ENCODE measurements around the gene POLL.

Gene POLL

GRCh38 chr10:101570428-101571270 lies 17.4 kb downstream of the POLL start:
- Histone ChIP-seq H3K36me3 (ENCODE audit: insufficient read depth, low read length) (no peaks in the 10 kb centered on the region), H3K27ac (ENCODE audit: low read depth, low read length) (no peak overlapping the region), H3K27me3 (ENCODE audit: control insufficient read depth in 1 of 2, insufficient read depth in 2 of 2, low read length in 2 of 2) (peaks cover 24 to 51% of the 10 kb centered on the region in 2 donors), H3K4me3 (ENCODE audit: low read depth in 1 of 2, low read length in 2 of 2) (peak overlapping the region; percentile 55 to 68), H3K4me1 (ENCODE audit: insufficient read depth, low read length) (peaks cover 16% of the 10 kb centered on the region), H3K9ac (ENCODE audit: low read length) (peak overlapping the region; percentile 44), H3K9me3 (ENCODE audit: low read length) (no peaks in the 10 kb centered on the region)

- Histone ChIP-seq H3K4me1 (ENCODE audit: insufficient read depth, low read length) (peaks cover 16% of the 10 kb centered on the region), H3K9ac (ENCODE audit: low read length) (no peak overlapping the region), H3K9me3 (ENCODE audit: low read length) (no peaks in the 10 kb centered on the region), H3K27me3 (ENCODE audit: control insufficient read depth in 1 of 2, insufficient read depth in 2 of 2, low read length in 2 of 2) (peaks cover 32 to 59% of the 10 kb centered on the region in 2 donors), H3K27ac (ENCODE audit: low read depth, low read length) (no peak overlapping the region), H3K4me3 (ENCODE audit: low read depth in 1 of 2, low read length in 2 of 2) (peak overlapping the region; percentile 55 to 68), H3K36me3 (ENCODE audit: insufficient read depth, low read length) (no peaks in the 10 kb centered on the region)
Observed at GRCh38 chr10:101569622-101570427, 18.2 kb downstream of the POLL start.

GRCh38 chr10:101569323-101569621 lies 18.8 kb downstream of the POLL start:
- Histone ChIP-seq H3K4me3 (ENCODE audit: low read depth in 1 of 2, low read length in 2 of 2) (peak overlapping the region in 1 of 2 donors; percentile 68), H3K27ac (ENCODE audit: low read depth, low read length) (no peak overlapping the region), H3K9ac (ENCODE audit: low read length) (no peak overlapping the region), H3K27me3 (ENCODE audit: control insufficient read depth in 1 of 2, insufficient read depth in 2 of 2, low read length in 2 of 2) (peaks cover 33 to 64% of the 10 kb centered on the region in 2 donors), H3K36me3 (ENCODE audit: insufficient read depth, low read length) (no peaks in the 10 kb centered on the region), H3K4me1 (ENCODE audit: insufficient read depth, low read length) (peaks cover 16% of the 10 kb centered on the region), H3K9me3 (ENCODE audit: low read length) (no peaks in the 10 kb centered on the region)

GRCh38 chr10:101568054-101568745 lies 19.9 kb downstream of the POLL start:
- peaks cover 16% of the 10 kb centered on the region for H3K4me1 ChIP-seq (ENCODE audit: insufficient read depth, low read length)
- no peak overlapping the region for H3K9ac ChIP-seq (ENCODE audit: low read length)
- no peak overlapping the region for H3K27ac ChIP-seq (ENCODE audit: low read depth, low read length)
- H3K9me3 ChIP-seq (ENCODE audit: low read length), result no peaks in the 10 kb centered on the region
- peaks cover 33 to 64% of the 10 kb centered on the region in 2 donors for H3K27me3 ChIP-seq (ENCODE audit: control insufficient read depth in 1 of 2, insufficient read depth in 2 of 2, low read length in 2 of 2)
- H3K36me3 ChIP-seq (ENCODE audit: insufficient read depth, low read length), result no peaks in the 10 kb centered on the region
- H3K4me3 ChIP-seq (ENCODE audit: low read depth in 1 of 2, low read length in 2 of 2), result no peak overlapping the region

- Histone ChIP-seq H3K9me3 (ENCODE audit: low read length) (no peaks in the 10 kb centered on the region), H3K36me3 (ENCODE audit: insufficient read depth, low read length) (no peaks in the 10 kb centered on the region), H3K4me1 (ENCODE audit: insufficient read depth, low read length) (peaks cover 16% of the 10 kb centered on the region), H3K9ac (ENCODE audit: low read length) (no peak overlapping the region), H3K4me3 (ENCODE audit: low read depth in 1 of 2, low read length in 2 of 2) (no peak overlapping the region), H3K27ac (ENCODE audit: low read depth, low read length) (no peak overlapping the region), H3K27me3 (ENCODE audit: control insufficient read depth in 1 of 2, insufficient read depth in 2 of 2, low read length in 2 of 2) (peaks cover 33 to 64% of the 10 kb centered on the region in 2 donors)
Observed at GRCh38 chr10:101567165-101568006, 20.7 kb downstream of the POLL start.

GRCh38 chr10:101566333-101567164 lies 21.5 kb downstream of the POLL start:
- Histone ChIP-seq H3K9ac (ENCODE audit: low read length) (no peak overlapping the region), H3K36me3 (ENCODE audit: insufficient read depth, low read length) (no peaks in the 10 kb centered on the region), H3K27me3 (ENCODE audit: control insufficient read depth in 1 of 2, insufficient read depth in 2 of 2, low read length in 2 of 2) (peaks cover 33 to 72% of the 10 kb centered on the region in 2 donors), H3K27ac (ENCODE audit: low read depth, low read length) (no peak overlapping the region), H3K4me1 (ENCODE audit: insufficient read depth, low read length) (peaks cover 16% of the 10 kb centered on the region), H3K9me3 (ENCODE audit: low read length) (no peaks in the 10 kb centered on the region), H3K4me3 (ENCODE audit: low read depth in 1 of 2, low read length in 2 of 2) (no peak overlapping the region)

- H3K9me3 ChIP-seq (ENCODE audit: low read length), result no peaks in the 10 kb centered on the region
- peaks cover 33 to 75% of the 10 kb centered on the region in 2 donors for H3K27me3 ChIP-seq (ENCODE audit: control insufficient read depth in 1 of 2, insufficient read depth in 2 of 2, low read length in 2 of 2)
- peaks cover 15% of the 10 kb centered on the region for H3K4me1 ChIP-seq (ENCODE audit: insufficient read depth, low read length)
- H3K36me3 ChIP-seq (ENCODE audit: insufficient read depth, low read length), result no peaks in the 10 kb centered on the region
- H3K9ac ChIP-seq (ENCODE audit: low read length), result no peak overlapping the region
- H3K4me3 ChIP-seq (ENCODE audit: low read depth in 1 of 2, low read length in 2 of 2), result no peak overlapping the region
- no peak overlapping the region for H3K27ac ChIP-seq (ENCODE audit: low read depth, low read length)
Observed at GRCh38 chr10:101565936-101566332, 22.1 kb downstream of the POLL start.

- peaks cover 10% of the 10 kb centered on the region for H3K4me1 ChIP-seq (ENCODE audit: insufficient read depth, low read length)
- H3K4me3 ChIP-seq (ENCODE audit: low read depth in 1 of 2, low read length in 2 of 2), result no peak overlapping the region
- H3K27me3 ChIP-seq (ENCODE audit: control insufficient read depth in 1 of 2, insufficient read depth in 2 of 2, low read length in 2 of 2), result peaks cover 34 to 72% of the 10 kb centered on the region in 2 donors
- H3K36me3 ChIP-seq (ENCODE audit: insufficient read depth, low read length), result no peaks in the 10 kb centered on the region
- no peak overlapping the region for H3K9ac ChIP-seq (ENCODE audit: low read length)
- no peaks in the 10 kb centered on the region for H3K9me3 ChIP-seq (ENCODE audit: low read length)
- H3K27ac ChIP-seq (ENCODE audit: low read depth, low read length), result no peak overlapping the region
Observed at GRCh38 chr10:101565370-101565900, 22.6 kb downstream of the POLL start.

GRCh38 chr10:101564490-101564991 lies 23.5 kb downstream of the POLL start:
- no peak overlapping the region for H3K4me3 ChIP-seq (ENCODE audit: low read depth in 1 of 2, low read length in 2 of 2)
- no peaks in the 10 kb centered on the region for H3K9me3 ChIP-seq (ENCODE audit: low read length)
- H3K27me3 ChIP-seq (ENCODE audit: control insufficient read depth in 1 of 2, insufficient read depth in 2 of 2, low read length in 2 of 2), result peaks cover 33 to 66% of the 10 kb centered on the region in 2 donors
- no peaks in the 10 kb centered on the region for H3K36me3 ChIP-seq (ENCODE audit: insufficient read depth, low read length)
- no peak overlapping the region for H3K9ac ChIP-seq (ENCODE audit: low read length)
- H3K4me1 ChIP-seq (ENCODE audit: insufficient read depth, low read length), result peaks cover 3% of the 10 kb centered on the region
- H3K27ac ChIP-seq (ENCODE audit: low read depth, low read length), result no peak overlapping the region

All from muscle layer of colon (tissue), 2 donors.